GF-D8 (cell line): ENCODE measurements around the gene SCLY.

Source experiments
- DNase-seq: peaks from one replicate; lab custom pipeline; 2025; lab: John Stamatoyannopoulos, UW

The SCLY gene

DNA sequence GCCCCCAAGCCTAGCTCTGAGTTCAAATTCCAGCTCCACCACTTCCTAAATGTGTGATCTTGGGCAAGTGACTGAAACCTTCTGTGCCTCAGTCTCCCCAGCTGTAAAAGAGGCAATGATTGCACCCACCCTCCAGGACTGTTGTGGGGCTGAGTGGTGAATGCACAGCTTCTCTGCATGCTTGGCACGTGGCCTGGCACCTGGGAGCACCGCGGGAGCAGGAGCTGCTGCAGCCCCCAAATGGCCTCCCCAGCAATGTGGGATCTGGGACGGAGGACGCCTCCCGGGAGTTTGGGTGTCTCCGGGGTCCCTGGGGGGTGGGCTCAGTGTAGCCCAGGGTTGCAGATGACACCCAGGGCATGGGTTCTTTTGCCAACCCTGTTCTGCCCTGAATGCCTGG, 79.2 kb downstream of the SCLY start:
- no peak for DNase-seq

DNA sequence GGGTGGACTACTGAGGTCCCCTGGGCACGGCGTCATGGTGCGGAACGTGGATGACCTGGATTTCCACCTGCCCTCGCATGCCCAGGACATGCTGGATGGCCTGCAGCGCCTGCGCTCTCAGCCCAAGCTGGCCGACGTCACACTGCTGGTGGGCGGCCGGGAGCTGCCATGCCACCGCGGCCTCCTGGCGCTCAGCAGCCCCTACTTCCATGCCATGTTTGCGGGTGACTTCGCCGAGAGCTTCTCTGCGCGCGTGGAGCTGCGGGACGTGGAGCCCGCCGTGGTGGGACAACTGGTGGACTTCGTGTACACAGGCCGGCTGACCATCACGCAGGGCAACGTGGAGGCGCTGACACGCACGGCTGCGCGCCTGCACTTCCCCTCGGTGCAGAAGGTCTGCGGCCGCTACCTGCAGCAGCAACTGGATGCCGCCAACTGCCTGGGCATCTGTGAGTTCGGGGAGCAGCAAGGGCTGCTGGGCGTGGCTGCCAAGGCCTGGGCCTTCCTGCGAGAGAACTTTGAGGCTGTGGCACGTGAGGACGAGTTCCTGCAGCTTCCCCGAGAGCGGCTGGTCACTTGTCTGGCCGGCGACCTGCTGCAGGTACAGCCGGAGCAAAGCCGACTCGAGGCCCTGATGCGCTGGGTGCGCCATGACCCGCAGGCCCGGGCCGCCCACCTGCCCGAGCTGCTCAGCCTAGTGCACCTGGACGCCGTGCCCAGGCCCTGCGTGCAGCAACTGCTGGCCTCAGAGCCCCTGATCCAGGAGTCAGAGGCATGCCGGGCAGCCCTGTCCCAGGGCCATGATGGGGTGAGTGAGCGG, 80.1 kb downstream of the SCLY start:
- no peak for DNase-seq

DNA sequence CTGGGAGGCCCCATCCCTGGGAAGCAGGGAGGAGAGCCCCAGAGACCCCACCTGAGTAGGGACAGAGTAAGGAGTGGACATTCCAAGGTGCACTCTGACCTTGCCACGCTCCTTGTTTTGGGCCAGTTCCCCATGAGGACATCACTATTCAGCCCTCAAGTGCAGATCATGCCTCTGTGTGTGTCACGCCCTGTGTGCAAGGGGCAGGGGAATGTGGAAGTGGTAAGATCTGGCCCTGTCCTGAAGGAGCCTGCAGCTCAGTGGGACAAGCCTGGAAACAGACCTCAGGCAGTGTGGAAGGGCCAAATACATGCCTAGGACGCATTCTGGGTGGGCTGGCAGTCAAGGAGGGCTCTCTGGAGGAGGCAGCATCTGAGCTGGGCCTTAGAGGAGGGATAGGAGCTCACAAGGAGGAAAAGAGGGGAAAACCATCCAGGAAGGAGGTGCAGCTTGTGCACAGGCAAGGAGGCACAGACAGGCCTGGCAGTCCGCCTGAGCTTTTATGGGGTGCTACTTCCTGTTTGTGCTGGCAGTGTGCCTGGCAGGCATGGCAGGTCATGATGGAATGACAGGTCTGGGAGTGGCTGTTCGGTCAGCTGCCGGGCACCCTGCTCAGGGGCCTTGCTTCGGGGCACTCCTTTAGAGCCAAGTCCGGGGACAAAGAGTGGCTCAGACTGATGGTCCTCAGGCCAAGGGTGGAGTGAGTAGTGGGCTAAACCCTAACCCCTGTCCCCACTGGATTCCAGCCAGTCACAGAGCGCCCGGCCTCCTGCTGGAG, 80.9 kb downstream of the SCLY start:
- DNase-seq: peak; percentile 36

DNA sequence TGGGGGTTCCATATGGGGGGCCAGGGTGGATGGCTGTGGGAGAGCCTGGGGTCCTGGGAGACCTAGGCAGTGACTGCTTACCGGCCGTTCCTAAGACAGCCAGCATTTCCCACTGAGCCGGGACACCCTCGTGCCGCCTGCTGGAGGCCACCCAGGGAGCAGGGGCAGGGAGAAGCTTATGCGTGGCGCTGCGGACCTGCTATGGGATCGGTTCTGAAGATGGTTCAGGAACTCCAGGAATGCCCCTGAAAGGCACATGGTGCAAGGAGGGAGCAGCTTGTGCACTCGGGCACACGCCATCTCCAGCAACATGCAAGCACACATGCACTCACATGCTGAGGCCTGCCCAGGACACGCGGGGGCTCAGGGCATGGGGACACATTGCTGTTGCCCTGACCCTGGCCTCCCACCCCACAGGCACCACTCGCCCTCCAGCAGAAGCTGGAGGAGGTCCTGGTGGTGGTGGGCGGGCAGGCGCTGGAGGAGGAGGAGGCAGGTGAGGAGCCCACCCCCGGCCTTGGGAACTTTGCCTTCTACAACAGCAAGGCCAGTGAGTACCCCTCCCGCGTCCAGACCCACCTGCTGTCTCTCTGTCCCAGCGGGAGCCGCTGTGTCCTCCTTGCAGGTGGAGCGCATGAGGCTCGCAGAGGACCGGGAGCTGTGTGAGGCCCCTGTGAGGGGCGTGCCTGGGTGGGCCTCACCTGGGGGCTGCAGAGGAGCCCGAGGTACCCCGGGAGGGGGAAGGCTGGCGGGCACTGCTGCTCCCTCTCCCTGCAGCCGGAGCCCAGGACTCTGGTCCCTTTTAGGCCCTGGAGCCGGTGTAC, 81.8 kb downstream of the SCLY start:
- no peak for DNase-seq

DNA sequence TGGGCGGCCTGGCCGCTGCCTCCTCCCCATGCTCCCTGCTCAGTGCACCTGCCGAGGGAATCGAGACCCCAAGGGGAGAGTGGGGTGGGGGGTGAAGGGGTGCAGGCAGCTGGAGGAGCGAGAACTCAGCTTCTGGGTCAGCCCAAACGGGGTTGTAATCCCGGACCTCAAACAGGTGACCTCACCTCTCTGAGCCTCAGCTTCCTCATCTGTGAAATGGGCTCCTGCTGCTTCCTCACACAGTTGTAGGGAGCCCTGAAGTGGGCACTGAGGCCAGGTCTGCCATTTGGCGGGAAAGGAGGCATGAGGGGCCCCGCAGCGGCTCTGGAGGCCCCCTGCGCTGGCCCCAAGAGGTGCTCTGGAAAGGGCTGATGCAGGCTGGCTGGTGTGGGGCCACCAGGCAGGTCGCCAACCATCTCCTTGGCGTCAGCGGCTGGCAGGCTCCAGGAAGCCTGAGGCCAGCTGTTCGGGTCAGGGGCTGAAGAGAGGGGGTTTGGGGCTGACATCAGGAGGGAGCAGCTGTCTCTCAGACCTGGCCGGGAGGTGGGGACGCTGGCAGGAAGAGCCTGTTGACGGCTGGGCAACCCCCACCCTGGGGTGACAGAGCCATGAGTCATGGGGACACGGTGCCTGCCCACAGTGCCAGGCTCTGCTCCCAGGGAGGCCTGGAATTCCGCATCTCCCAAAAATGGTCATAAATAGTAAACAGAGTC, 82.6 kb downstream of the SCLY start:
- no peak for DNase-seq

DNA sequence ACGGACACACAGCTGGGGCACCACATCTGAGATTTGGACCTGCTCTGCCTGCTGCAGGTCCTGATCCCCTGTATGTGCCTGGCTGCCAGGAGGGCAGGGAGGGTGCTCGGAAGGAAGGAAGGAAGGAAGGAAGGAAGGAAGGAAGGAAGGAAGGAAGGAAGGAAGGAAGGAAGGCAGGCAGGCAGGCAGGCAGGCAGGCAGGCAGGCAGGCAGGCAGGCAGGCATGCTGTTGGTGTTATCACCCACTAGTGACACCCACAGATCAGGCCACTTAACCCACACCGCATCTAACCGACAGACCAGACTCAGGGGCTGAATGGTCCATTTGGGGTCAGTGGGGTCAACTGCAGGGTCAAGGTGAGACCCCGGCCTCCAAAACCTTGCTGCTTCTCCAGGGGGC, 83.5 kb downstream of the SCLY start:
- no peak for DNase-seq

DNA sequence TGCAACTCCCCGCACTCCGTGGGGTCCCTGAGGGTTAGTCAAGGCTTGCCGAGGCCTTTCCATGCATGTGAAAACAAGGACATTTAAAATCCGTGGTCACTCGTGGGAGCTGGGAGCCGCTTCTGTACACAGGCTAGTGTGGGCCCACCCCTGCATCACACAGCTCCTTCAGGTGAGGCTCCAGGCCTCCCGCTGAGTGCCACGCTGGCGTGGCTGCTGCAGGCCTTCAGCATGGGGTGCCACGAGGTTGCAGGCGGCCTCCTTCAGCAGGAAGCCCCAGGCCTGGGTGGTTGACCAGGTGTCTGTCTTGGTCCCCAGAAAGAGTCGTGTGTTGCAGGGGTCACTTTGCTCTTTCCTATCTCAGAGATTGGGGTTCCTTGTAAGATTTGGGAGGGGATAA, 84.2 kb downstream of the SCLY start:
- DNase-seq: no peak

DNA sequence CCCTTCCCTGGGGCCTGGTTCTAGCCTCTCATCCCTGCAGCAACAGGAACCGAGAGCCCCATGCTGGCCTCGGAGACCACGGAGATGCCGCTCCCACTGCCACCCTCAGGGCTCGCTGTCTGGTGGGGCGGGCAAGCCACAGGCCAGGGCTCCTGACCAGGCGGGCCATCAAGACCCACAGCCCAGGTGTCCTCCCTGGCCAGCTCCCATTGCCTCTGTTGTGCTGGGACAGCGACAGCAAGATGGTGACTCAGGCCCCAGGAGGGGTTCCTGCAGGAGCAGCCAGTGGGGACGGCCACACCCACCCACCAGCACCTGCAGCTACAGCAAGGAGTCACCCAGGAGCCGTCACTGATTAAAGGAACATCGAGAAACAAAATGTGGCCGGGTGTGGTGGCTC, 85.0 kb downstream of the SCLY start:
- no peak for DNase-seq

DNA sequence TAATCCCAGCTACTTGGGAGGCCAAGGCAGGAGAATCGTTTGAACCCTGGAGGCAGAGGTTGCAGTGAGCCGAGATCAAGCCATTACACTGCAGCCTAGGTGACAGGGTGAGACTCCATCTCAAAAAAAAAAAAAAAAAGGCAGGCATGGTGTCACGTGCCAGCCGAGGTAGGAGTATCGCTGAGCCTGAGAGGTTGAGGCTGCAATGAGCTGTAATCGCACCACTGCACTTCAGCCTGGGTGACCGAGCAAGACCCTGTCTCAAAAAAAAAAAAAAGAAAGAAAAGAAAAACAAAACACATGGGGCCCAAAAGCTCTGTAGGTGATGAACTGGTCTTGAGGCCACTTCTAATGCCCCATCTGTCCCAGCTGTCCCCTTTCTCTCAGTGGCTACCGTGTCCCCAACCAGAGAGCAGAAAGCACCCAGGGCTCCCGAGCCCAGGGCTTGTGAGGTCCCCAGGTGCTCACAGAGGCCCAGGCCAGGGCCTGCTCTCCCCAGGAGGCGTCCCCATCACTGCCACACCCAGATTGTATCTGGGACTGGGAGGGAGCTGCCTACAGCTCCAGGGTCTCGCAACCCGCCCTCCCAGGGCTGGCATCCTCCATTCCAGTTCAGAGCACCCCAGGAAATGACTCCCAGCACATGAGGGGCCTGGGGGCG, 86.2 kb downstream of the SCLY start:
- no peak for DNase-seq

DNA sequence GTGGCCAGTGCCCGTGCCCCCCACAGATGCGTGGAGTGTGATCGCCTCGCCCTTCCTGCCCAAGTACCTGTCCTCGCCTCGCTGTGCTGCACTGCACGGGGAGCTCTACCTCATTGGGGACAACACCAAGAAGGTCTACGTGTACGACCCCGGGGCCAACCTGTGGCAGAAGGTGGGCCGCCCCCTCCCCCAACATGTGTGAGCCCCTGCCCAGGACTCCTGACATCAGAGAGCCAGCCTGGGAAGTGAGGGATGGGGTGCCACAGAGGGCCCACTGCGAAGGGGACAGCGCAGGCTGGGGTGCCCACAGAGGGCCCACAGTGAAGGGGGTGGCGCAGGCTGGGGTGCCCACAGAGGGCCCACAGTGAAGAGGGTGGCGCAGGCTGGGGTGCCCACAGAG, 88.2 kb downstream of the SCLY start:
- no peak for DNase-seq
